Measurements from ENCODE around the gene FCHSD2. TPM values are rescaled to one million over a fixed set of nuclear protein-coding genes. Genes with fewer than 3 reads are reported as not detected.

FCHSD2 gene
- total RNA-seq, 1 donor from 2014 or later = 19.7 TPM

DNA sequence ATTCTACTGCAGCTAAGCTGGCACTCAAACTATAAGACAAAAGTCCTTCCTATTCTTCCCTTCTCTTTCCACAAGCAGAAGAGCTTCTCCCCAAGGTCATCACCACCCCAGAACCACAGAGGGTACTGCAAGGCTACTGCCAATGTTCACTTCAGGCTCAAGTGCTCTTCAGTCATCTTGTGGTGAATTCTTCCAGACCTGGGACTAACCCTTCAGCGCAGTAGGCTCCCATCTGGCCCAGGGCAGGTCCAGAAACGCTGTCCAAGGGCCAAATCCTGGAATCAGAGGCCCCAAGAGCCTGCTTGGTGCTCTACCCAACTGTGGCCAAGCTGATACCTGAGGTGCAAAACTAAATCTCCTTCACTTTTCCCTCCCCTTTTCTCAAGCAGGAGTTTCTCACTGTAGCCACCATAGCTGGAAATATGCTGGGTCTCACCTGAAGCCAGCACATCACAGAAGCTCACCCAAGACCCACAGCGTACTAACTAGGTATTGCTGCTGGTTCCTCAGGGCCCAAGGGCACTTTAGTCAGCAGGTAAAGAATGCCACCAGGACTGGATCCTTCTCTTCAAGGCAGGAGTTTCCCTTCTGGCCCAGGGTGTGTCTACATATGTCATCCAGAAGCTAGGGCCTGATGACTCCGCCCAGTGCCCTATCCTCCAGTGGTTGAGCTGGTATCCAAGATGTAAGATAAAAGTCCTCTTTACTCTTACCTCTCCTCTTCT lies 27.8 kb downstream of the FCHSD2 start:
- Mint-ChIP-seq H3K4me3 (ENCODE audit: unreplicated experiment) (no peak overlapping the region), H3K4me1 (ENCODE audit: low read depth, unreplicated experiment) (no peaks in the 10 kb centered on the region), H3K9me3 (ENCODE audit: unreplicated experiment) (peaks cover 2% of the 10 kb centered on the region), H3K36me3 (ENCODE audit: unreplicated experiment) (peaks cover 14% of the 10 kb centered on the region), H3K27ac (ENCODE audit: unreplicated experiment) (no peak overlapping the region), H3K27me3 (ENCODE audit: unreplicated experiment) (no peaks in the 10 kb centered on the region)
- no peak for DNase-seq
- TF ChIP-seq, protein P1, sequence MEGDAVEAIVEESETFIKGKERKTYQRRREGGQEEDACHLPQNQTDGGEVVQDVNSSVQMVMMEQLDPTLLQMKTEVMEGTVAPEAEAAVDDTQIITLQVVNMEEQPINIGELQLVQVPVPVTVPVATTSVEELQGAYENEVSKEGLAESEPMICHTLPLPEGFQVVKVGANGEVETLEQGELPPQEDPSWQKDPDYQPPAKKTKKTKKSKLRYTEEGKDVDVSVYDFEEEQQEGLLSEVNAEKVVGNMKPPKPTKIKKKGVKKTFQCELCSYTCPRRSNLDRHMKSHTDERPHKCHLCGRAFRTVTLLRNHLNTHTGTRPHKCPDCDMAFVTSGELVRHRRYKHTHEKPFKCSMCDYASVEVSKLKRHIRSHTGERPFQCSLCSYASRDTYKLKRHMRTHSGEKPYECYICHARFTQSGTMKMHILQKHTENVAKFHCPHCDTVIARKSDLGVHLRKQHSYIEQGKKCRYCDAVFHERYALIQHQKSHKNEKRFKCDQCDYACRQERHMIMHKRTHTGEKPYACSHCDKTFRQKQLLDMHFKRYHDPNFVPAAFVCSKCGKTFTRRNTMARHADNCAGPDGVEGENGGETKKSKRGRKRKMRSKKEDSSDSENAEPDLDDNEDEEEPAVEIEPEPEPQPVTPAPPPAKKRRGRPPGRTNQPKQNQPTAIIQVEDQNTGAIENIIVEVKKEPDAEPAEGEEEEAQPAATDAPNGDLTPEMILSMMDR (IDR thresholded peaks at IDR 0.05; ENCODE audit: partially characterized antibody, unreplicated experiment) = no peak

DNA sequence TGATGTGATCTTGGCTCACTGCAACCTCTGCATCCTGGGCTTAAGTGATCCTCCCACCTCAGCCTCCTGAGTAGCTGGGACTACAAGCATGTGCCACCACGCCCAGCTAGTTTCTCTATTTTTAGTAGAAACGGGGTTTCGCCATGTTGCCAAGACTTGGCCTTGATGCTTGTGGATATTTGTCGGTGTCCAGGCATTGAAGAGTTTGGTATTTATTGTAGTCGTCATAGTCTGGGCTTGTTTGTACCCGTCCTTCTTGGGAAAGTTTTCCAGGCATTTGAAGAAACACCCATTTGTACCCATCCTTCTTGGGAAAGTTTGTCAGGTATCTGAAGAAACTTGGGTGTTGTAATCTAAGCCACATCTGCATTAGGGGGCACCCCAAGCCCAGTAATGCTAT lies 28.7 kb downstream of the FCHSD2 start:
- H3K27ac Mint-ChIP-seq (ENCODE audit: unreplicated experiment) = no peak overlapping the region
- no peaks in the 10 kb centered on the region for H3K27me3 Mint-ChIP-seq (ENCODE audit: unreplicated experiment)
- H3K4me3 Mint-ChIP-seq (ENCODE audit: unreplicated experiment) = no peak overlapping the region
- no peak for DNase-seq
- TF ChIP-seq, protein P1 (IDR thresholded peaks at IDR 0.05; ENCODE audit: partially characterized antibody, unreplicated experiment) = no peak
- peaks cover 14% of the 10 kb centered on the region for H3K36me3 Mint-ChIP-seq (ENCODE audit: unreplicated experiment)
- H3K4me1 Mint-ChIP-seq (ENCODE audit: low read depth, unreplicated experiment) = no peaks in the 10 kb centered on the region
- H3K9me3 Mint-ChIP-seq (ENCODE audit: unreplicated experiment) = peaks cover 2% of the 10 kb centered on the region

DNA sequence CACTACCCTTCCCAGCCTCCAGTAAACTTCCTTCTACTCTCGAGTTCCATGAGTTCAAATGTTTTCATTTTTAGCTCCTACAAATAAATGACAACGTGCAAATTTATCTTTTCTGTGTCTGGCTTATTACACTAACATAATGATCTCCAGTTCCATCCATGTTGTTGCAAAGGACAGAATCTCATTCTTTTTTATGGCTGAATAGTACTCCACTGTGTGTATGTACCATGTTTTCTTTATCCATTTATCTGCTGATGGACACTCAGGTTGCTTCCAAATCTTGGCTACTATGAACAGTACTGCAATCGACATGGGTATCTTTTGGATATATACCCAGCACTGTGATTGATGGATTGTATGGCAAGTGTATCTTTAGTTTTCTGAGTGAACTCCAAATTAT lies 34.5 kb downstream of the FCHSD2 start:
- Mint-ChIP-seq H3K4me3 (ENCODE audit: unreplicated experiment) (no peak overlapping the region), H3K4me1 (ENCODE audit: low read depth, unreplicated experiment) (no peaks in the 10 kb centered on the region), H3K27ac (ENCODE audit: unreplicated experiment) (no peak overlapping the region), H3K27me3 (ENCODE audit: unreplicated experiment) (no peaks in the 10 kb centered on the region), H3K9me3 (ENCODE audit: unreplicated experiment) (peaks cover 2% of the 10 kb centered on the region), H3K36me3 (ENCODE audit: unreplicated experiment) (peaks cover 9% of the 10 kb centered on the region)
- TF ChIP-seq, protein P1 (IDR thresholded peaks at IDR 0.05; ENCODE audit: partially characterized antibody, unreplicated experiment) = no peak
- DNase-seq = no peak

DNA sequence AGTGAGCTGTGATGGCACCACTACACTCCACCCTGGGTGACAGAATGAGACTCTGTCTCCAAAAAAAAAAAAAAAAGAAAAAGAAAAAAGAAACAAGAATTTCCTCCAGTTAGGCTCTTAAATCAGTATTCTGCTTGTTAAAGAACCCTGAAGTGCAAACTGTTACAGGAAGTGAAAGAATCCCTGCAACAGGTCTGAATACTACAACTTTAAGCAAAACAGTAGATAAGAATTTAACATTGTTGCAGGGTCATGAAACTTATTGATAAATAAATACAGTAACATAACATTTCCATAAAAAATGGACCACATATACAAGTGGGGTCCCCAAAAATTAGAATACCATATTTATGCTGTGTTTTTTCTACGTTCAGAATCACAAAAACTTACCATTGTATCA lies 35.8 kb downstream of the FCHSD2 start:
- no peak overlapping the region for H3K4me3 Mint-ChIP-seq (ENCODE audit: unreplicated experiment)
- no peaks in the 10 kb centered on the region for H3K27me3 Mint-ChIP-seq (ENCODE audit: unreplicated experiment)
- TF ChIP-seq, protein P1 (IDR thresholded peaks at IDR 0.05; ENCODE audit: partially characterized antibody, unreplicated experiment) = no peak
- no peak overlapping the region for H3K27ac Mint-ChIP-seq (ENCODE audit: unreplicated experiment)
- peaks cover 2% of the 10 kb centered on the region for H3K9me3 Mint-ChIP-seq (ENCODE audit: unreplicated experiment)
- no peak for DNase-seq
- H3K4me1 Mint-ChIP-seq (ENCODE audit: low read depth, unreplicated experiment) = no peaks in the 10 kb centered on the region
- peaks cover 9% of the 10 kb centered on the region for H3K36me3 Mint-ChIP-seq (ENCODE audit: unreplicated experiment)

DNA sequence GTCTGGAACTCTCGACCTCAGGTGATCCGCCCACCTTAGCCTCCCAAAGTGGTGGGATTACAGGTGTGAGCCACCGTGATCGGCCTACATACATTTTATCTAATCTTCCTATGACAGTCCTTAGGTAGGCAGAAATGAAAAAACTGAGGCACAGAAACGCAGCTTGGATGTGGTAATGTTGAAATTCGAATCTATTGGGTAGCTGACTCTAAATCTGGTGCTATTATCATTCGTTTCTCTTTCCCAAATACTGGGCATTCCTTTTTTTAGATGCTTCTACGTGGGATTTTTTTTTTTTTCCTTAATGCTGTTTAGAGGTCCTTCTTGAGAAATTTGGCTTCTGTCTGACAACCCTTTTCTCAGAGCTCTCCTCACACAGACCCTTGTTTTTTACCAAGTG lies 41.5 kb downstream of the FCHSD2 start:
- Mint-ChIP-seq H3K36me3 (ENCODE audit: unreplicated experiment) (no peaks in the 10 kb centered on the region), H3K27ac (ENCODE audit: unreplicated experiment) (no peak overlapping the region), H3K9me3 (ENCODE audit: unreplicated experiment) (peaks cover 2% of the 10 kb centered on the region), H3K4me1 (ENCODE audit: low read depth, unreplicated experiment) (no peaks in the 10 kb centered on the region), H3K4me3 (ENCODE audit: unreplicated experiment) (no peak overlapping the region), H3K27me3 (ENCODE audit: unreplicated experiment) (no peaks in the 10 kb centered on the region)
- no peak for DNase-seq
- TF ChIP-seq, protein P1 (IDR thresholded peaks at IDR 0.05; ENCODE audit: partially characterized antibody, unreplicated experiment) = no peak
